ENCODE data around the gene TASP1.

DNA sequence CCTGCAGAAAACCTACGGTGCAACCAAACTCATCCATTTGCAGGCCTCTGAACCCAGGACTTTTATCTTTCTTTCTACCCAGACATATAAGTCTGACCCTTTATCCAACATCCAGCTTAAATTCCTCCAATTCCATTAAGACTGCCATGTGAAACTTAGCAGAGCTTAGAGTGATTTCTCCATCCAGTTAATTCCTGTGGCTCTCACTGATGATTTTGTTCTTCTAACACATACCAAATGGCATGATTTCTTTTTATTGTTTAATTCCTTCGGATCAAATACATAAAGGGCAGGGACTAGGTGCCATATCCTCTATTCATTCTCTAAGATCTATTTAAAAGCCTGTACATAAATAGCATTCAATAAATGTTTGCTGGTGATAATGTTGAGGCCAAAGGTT is 92.9 kb downstream of the TASP1 start:
- no peak for TF ChIP-seq POLR2A (IDR thresholded peaks at IDR 0.05; ENCODE audit: low read length)
- no peak for TF ChIP-seq GATA1 (IDR thresholded peaks at IDR 0.05; ENCODE audit: low read depth, low read length)

Data from erythroblast (primary cell).